ENCODE data around the gene FREM2.

GRCh38 chr13:38787550-38787949 lies 100.7 kb downstream of the FREM2 start:
- TF ChIP-seq CTCF (IDR thresholded peaks at IDR 0.05) (no peak), POLR2A (IDR thresholded peaks at IDR 0.05) (no peak)

All from esophagus squamous epithelium (tissue), 4 donors.